Measurements from ENCODE around the gene STN1. TPM values are rescaled to one million over a fixed set of nuclear protein-coding genes. Genes with fewer than 3 reads are reported as not detected.

The STN1 gene
- total RNA-seq, 2 donors from 2014 or later: 47.0 to 53.7 TPM

DNA sequence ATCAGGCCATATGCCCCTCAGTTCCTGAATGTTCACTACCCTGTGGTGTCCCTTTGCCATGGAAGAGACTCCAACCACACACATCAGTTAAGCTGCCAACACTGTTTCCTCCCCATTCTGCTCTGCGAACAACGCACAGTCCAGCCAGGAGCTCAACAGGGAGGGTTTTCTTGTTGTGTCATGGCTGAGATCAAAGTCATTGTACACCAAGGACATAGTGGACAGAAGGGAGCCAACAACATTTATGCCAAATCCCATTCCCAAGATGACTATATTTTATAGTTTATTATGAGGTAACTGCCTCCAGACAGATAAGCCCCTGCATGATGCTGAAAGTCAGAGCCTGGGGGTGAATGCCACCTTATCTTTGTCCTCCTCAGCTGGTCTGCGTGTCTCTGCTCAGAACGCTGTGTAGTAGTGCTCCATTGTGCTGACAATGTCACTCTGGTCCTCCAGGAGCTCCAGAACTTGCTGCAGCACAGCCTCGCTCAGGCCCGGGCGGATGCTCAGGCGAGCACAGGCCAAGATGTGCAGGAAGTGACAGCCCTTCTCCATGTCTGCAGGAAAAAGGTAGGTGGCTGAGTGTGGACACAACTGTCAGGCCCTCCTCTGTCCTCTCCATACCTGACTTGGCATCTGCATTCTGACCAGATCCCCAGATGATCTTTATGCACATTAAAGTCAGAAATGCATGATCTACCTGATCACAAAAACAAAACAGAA, 35.5 kb downstream of the STN1 start:
- H3K4me3 Mint-ChIP-seq: no peak overlapping the region
- no peak overlapping the region for H3K27ac Mint-ChIP-seq
- peaks cover 15% of the 10 kb centered on the region for H3K4me1 Mint-ChIP-seq
- no peaks in the 10 kb centered on the region for H3K9me3 ChIP-seq (ENCODE audit: control insufficient read depth, low read length, poor library complexity, severe bottlenecking)
- DNase-seq (no peak), ATAC-seq (no peak)
- H3K27me3 Mint-ChIP-seq: no peaks in the 10 kb centered on the region
- H3K36me3 Mint-ChIP-seq (ENCODE audit: low read depth): peaks cover 17% of the 10 kb centered on the region

DNA sequence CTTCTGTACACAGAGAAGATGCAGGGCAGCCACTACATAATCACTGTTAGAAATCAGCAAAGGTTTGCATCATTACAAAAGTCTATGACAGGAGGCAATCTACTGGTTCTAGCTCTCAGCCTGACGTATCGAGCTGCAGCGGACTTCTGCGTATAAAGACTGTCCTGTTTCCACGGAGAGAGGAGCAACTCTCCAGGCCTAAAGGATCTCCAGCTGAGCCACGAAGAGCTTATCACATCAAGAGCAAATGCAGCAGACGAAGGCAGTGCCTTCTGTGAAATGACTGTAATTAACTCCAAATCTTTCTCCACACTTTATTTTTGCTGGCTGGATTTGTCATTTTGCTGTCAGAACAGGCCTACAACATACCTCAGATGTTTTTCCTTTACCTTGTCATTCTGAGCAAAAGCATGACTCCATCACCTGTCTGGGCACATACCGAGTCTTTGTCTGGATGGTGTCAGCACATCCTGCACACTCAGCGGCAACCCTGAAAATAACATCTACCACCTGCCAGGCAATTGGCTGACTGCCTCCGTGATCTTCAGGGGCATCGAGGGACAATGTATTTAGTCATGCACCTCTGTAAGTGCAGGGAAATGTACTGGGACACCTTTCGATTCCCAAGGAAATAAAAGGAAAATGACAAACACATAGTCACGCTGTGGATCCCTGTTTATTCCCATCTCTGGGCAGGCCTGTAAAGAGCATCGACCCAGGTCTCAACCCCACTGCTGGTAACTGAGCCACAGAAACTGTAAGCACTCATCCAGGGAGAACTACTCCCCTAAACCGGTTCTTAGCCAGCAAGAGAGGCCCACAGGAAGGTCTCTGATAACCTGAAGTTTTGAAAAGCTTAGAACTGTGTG, 36.3 kb downstream of the STN1 start:
- Mint-ChIP-seq H3K4me1 (peaks cover 15% of the 10 kb centered on the region), H3K4me3 (no peak overlapping the region), H3K27ac (no peak overlapping the region), H3K36me3 (ENCODE audit: low read depth) (peaks cover 17% of the 10 kb centered on the region), H3K27me3 (no peaks in the 10 kb centered on the region)
- H3K9me3 ChIP-seq (ENCODE audit: control insufficient read depth, low read length, poor library complexity, severe bottlenecking): no peaks in the 10 kb centered on the region
- ATAC-seq (no peak), DNase-seq (no peak)

GRCh38 chr10:103879831-103880230, 38.2 kb downstream of the STN1 start:
- Mint-ChIP-seq H3K4me3 (no peak overlapping the region), H3K36me3 (ENCODE audit: low read depth) (peaks cover 17% of the 10 kb centered on the region), H3K4me1 (peaks cover 15% of the 10 kb centered on the region), H3K27ac (peak overlapping the region; percentile 37), H3K27me3 (no peaks in the 10 kb centered on the region)
- H3K9me3 ChIP-seq (ENCODE audit: control insufficient read depth, low read length, poor library complexity, severe bottlenecking): no peaks in the 10 kb centered on the region
- DNase-seq: no peak
- no peak for ATAC-seq

GRCh38 chr10:103879409-103879808, 38.6 kb downstream of the STN1 start:
- Mint-ChIP-seq H3K27ac (peak overlapping the region; percentile 37), H3K36me3 (ENCODE audit: low read depth) (peaks cover 17% of the 10 kb centered on the region), H3K4me3 (no peak overlapping the region), H3K27me3 (no peaks in the 10 kb centered on the region), H3K4me1 (peaks cover 15% of the 10 kb centered on the region)
- H3K9me3 ChIP-seq (ENCODE audit: control insufficient read depth, low read length, poor library complexity, severe bottlenecking): no peaks in the 10 kb centered on the region
- ATAC-seq (no peak), DNase-seq (no peak)

DNA sequence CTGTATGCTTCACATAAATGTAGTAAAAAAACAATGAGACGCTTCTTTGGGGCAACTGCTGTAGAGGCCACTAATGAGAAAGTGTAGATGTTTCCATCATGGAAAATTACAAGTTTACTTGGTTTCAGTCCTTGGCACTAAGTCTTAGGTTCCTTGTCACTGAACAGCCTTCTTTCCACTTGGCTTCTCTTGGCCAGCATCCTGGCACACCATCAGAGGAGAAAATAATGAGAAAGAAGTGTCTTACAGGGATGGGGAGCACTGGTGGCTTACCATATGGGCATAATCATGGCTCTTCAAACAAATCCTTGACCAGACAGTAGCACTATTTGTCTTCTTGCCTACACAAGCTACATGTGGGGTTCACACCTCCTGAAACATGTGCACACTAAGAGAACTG, 40.1 kb downstream of the STN1 start:
- Mint-ChIP-seq H3K4me1 (peaks cover 15% of the 10 kb centered on the region), H3K27ac (no peak overlapping the region), H3K36me3 (ENCODE audit: low read depth) (peaks cover 15% of the 10 kb centered on the region), H3K27me3 (no peaks in the 10 kb centered on the region), H3K4me3 (no peak overlapping the region)
- no peak for DNase-seq
- H3K9me3 ChIP-seq (ENCODE audit: control insufficient read depth, low read length, poor library complexity, severe bottlenecking): no peaks in the 10 kb centered on the region
- ATAC-seq: no peak

- H3K36me3 Mint-ChIP-seq (ENCODE audit: low read depth): peaks cover 15% of the 10 kb centered on the region
- no peak overlapping the region for H3K27ac Mint-ChIP-seq
Observed at GRCh38 chr10:103876155-103876554, 41.8 kb downstream of the STN1 start.

DNA sequence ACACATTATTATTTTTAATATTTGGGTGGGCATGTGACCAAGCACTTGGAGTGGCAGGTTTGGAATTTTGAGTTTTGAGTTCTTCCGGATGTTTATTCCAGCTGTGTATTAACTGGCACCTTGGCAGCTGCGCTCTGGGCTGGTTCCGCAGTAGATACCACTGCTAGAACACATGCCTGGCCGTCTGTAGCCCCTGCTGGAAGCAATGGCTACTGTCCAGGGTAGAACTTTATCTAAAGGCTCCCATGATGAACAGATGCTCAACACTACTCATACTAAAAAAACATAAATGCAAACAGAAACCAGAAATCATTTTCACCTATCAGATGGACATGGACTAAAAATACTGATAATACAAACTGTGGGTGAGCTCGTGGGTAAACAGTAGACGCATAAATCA, 43.3 kb downstream of the STN1 start:
- DNase-seq: no peak
- H3K27ac Mint-ChIP-seq: no peak overlapping the region
- H3K9me3 ChIP-seq (ENCODE audit: control insufficient read depth, low read length, poor library complexity, severe bottlenecking): no peaks in the 10 kb centered on the region
- no peaks in the 10 kb centered on the region for H3K27me3 Mint-ChIP-seq
- no peak for ATAC-seq
- peaks cover 14% of the 10 kb centered on the region for H3K4me1 Mint-ChIP-seq
- H3K36me3 Mint-ChIP-seq (ENCODE audit: low read depth): peaks cover 12% of the 10 kb centered on the region
- H3K4me3 Mint-ChIP-seq: no peak overlapping the region

More at GRCh38 chr10:103876155-103876554, 41.8 kb downstream of the STN1 start:
- ATAC-seq: no peak
- H3K9me3 ChIP-seq (ENCODE audit: control insufficient read depth, low read length, poor library complexity, severe bottlenecking): no peaks in the 10 kb centered on the region
- H3K4me1 Mint-ChIP-seq: peaks cover 15% of the 10 kb centered on the region
- DNase-seq: no peak
- H3K27me3 Mint-ChIP-seq: no peaks in the 10 kb centered on the region
- no peak overlapping the region for H3K4me3 Mint-ChIP-seq

DNA sequence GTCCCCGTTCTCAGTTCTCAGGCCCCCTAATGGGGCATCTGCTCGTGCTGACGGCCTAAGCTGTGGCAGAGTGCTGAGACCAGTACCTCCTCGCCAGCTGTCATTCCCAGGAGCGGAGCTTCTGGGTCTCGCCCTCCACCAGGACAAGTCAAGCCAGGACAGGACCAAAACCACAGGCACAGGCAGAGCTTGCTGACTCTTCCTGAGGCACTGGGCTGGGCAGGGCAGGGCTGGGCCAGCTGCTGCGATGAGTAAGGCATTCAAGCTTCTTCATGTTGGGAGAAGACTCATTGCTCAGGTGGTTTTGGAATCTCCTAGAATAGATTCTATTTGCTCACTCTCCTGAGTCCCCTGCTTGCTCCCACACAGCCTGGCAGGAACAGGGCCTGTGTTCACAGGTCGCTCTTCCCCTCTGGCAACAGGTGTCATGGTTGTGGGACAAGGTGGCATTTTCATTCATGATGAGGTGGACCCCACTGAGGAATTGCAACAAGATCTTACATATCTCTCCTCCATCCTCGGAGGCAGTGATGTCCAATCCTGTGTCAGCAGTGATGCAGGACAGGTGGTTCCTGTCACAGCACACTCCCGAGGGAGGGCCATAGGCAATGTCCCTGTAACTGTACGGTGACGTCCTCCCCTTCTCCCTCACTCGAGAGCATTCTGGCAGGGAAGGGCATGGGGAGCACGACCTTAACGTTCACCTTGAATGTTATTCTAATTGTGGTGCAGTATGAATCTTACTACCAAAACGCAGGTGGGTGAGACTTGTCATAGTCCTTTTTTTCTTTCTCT, 45.6 kb downstream of the STN1 start:
- Mint-ChIP-seq H3K4me3 (no peak overlapping the region), H3K27ac (no peak overlapping the region), H3K4me1 (peaks cover 4% of the 10 kb centered on the region), H3K36me3 (ENCODE audit: low read depth) (peaks cover 2% of the 10 kb centered on the region), H3K27me3 (no peaks in the 10 kb centered on the region)
- DNase-seq (no peak), ATAC-seq (no peak)
- no peaks in the 10 kb centered on the region for H3K9me3 ChIP-seq (ENCODE audit: control insufficient read depth, low read length, poor library complexity, severe bottlenecking)

- no peaks in the 10 kb centered on the region for H3K9me3 ChIP-seq (ENCODE audit: control insufficient read depth, low read length, poor library complexity, severe bottlenecking)
- no peaks in the 10 kb centered on the region for H3K27me3 Mint-ChIP-seq
- H3K4me3 Mint-ChIP-seq: no peak overlapping the region
- peak overlapping the region; percentile 19 for H3K27ac Mint-ChIP-seq
- ATAC-seq: no peak
- no peak for DNase-seq
- H3K36me3 Mint-ChIP-seq (ENCODE audit: low read depth): peaks cover 2% of the 10 kb centered on the region
- peaks cover 4% of the 10 kb centered on the region for H3K4me1 Mint-ChIP-seq
Observed at GRCh38 chr10:103871006-103871405, 47.0 kb downstream of the STN1 start.

GRCh38 chr10:103870516-103870915, 47.5 kb downstream of the STN1 start:
- no peaks in the 10 kb centered on the region for H3K9me3 ChIP-seq (ENCODE audit: control insufficient read depth, low read length, poor library complexity, severe bottlenecking)
- Mint-ChIP-seq H3K36me3 (ENCODE audit: low read depth) (peaks cover 2% of the 10 kb centered on the region), H3K4me1 (peaks cover 4% of the 10 kb centered on the region), H3K27ac (peak overlapping the region; percentile 19), H3K4me3 (no peak overlapping the region), H3K27me3 (no peaks in the 10 kb centered on the region)
- no peak for ATAC-seq
- no peak for DNase-seq

DNA sequence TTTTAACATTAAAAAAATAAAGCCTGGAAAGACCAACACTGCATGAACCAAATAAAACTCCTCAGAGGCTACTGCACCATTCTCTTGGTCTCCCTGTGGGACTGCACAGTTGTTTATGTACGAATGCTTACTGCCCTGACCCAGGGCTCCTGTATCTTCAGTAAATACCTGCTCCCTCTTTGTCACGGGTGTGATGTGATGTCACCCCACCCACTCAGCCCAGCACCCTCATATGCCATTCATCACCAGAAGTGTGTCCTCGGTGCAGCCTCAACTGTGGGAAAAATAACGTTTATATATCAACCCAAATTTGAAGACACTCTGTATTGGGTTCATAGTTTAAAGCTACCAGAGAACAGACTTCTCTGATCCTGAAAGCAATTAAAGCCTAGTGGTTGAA, 48.6 kb downstream of the STN1 start:
- peak overlapping the region; percentile 60 for H3K27ac Mint-ChIP-seq
- H3K27me3 Mint-ChIP-seq: no peaks in the 10 kb centered on the region
- H3K4me3 Mint-ChIP-seq: no peak overlapping the region
- H3K9me3 ChIP-seq (ENCODE audit: control insufficient read depth, low read length, poor library complexity, severe bottlenecking): no peaks in the 10 kb centered on the region
- peaks cover 4% of the 10 kb centered on the region for H3K4me1 Mint-ChIP-seq
- H3K36me3 Mint-ChIP-seq (ENCODE audit: low read depth): peaks cover 2% of the 10 kb centered on the region
- ATAC-seq (no peak), DNase-seq (no peak)

- H3K27me3 Mint-ChIP-seq: no peaks in the 10 kb centered on the region
- H3K4me1 Mint-ChIP-seq: peaks cover 4% of the 10 kb centered on the region
- DNase-seq (no peak), ATAC-seq (no peak)
- peaks cover 2% of the 10 kb centered on the region for H3K36me3 Mint-ChIP-seq (ENCODE audit: low read depth)
- H3K9me3 ChIP-seq (ENCODE audit: control insufficient read depth, low read length, poor library complexity, severe bottlenecking): no peaks in the 10 kb centered on the region
- H3K27ac Mint-ChIP-seq: no peak overlapping the region
- H3K4me3 Mint-ChIP-seq: no peak overlapping the region
Observed at GRCh38 chr10:103868200-103868599, 49.8 kb downstream of the STN1 start.

GRCh38 chr10:103861505-103861904, 56.5 kb downstream of the STN1 start:
- H3K4me3 Mint-ChIP-seq: no peak overlapping the region
- peaks cover 4% of the 10 kb centered on the region for H3K36me3 Mint-ChIP-seq (ENCODE audit: low read depth)
- ATAC-seq (no peak), DNase-seq (no peak)
- H3K27ac Mint-ChIP-seq: no peak overlapping the region
- peaks cover 22% of the 10 kb centered on the region for H3K27me3 Mint-ChIP-seq
- peaks cover 9% of the 10 kb centered on the region for H3K4me1 Mint-ChIP-seq
- H3K9me3 ChIP-seq (ENCODE audit: control insufficient read depth, low read length, poor library complexity, severe bottlenecking): no peaks in the 10 kb centered on the region

All from T-helper 17 cell (primary cell).